HUES48 (cell line): ENCODE results near the gene KRT20.
"Not testable (repeated sequence)": the region's sequence is repeated elsewhere in the genome, so short reads cannot be mapped to it uniquely, and the experiment has no call there.

Experiments used
- H3K27ac ChIP-seq: one replicate; pipeline ENCODE4 v1.7.0; 2013; ENCODE audit warnings: low read depth, low read length, inconsistent platforms
- H3K27me3 ChIP-seq: 2 replicates; pipeline ENCODE4 v1.6.1; 2013; ENCODE audit warnings: mild to moderate bottlenecking, low read length; ENCODE audit not compliant: control insufficient read depth, insufficient read depth
- H3K36me3 ChIP-seq: 2 replicates; pipeline ENCODE4 v1.6.1; 2013; ENCODE audit warnings: low read length; ENCODE audit not compliant: control insufficient read depth, insufficient read depth
- H3K4me1 ChIP-seq: 2 replicates; pipeline ENCODE4 v1.6.1; 2013; ENCODE audit warnings: mild to moderate bottlenecking, low read length; ENCODE audit not compliant: control insufficient read depth, insufficient read depth
- H3K4me3 ChIP-seq: 2 replicates; pipeline ENCODE4 v1.5.1; 2013; ENCODE audit warnings: mild to moderate bottlenecking, low read depth, low read length
- H3K9ac ChIP-seq: 2 replicates; pipeline ENCODE4 v1.6.1; 2013; ENCODE audit warnings: mild to moderate bottlenecking, low read depth, low read length, moderate library complexity
- H3K9me3 ChIP-seq: 2 replicates; pipeline ENCODE4 v1.6.1; 2013; ENCODE audit warnings: low read length; ENCODE audit not compliant: control insufficient read depth, insufficient read depth

The KRT20 gene

DNA sequence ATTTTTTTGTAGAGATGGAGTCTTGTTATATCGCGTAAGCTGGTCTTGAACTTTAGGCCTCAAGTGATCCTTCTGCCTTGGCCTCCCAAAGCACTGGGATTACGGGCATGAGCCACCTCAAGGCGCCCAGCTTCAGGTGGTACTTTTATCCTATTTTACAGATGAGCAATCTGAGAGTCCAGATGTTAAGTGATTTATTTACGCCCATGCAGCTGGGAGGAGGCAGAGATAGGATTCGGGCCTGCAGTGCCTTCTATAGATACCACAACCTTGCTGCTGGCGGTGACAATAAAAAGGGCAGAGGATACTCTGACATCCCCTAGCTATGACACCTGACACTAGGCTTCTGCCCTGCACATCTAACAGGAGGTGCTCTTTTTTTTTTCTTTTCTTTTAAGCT lies 13.7 kb downstream of the KRT20 start:
- H3K4me3 ChIP-seq, result no peak overlapping the region
- H3K36me3 ChIP-seq, result no peaks in the 10 kb centered on the region
- no peaks in the 10 kb centered on the region for H3K27me3 ChIP-seq
- H3K27ac ChIP-seq, result no peak overlapping the region
- no peak overlapping the region for H3K9ac ChIP-seq
- peaks cover 21% of the 10 kb centered on the region for H3K4me1 ChIP-seq
- H3K9me3 ChIP-seq, result no peaks in the 10 kb centered on the region

DNA sequence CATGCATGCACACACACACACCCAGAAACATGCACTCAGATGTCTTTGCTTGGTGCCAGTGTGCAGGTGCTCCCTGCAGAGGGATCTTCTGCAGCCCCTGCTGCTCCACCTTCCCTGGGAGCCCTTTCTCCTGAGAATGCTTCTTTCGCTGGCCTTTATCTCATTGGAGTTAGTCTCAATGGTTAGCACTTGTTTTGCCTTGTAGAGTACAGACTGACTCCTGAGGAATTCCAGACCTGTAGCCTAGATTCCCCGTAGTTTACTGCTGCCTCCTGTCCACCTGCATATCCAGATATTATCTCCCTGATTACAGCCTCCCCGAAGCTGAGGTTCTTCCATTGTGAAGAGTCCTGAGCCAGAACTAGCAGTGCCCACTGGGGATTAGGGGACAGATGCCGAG lies 14.9 kb downstream of the KRT20 start:
- H3K4me1 ChIP-seq, result peaks cover 21% of the 10 kb centered on the region
- H3K4me3 ChIP-seq, result no peak overlapping the region
- H3K9ac ChIP-seq, result no peak overlapping the region
- H3K36me3 ChIP-seq, result no peaks in the 10 kb centered on the region
- H3K27me3 ChIP-seq, result no peaks in the 10 kb centered on the region
- no peaks in the 10 kb centered on the region for H3K9me3 ChIP-seq
- H3K27ac ChIP-seq, result no peak overlapping the region

DNA sequence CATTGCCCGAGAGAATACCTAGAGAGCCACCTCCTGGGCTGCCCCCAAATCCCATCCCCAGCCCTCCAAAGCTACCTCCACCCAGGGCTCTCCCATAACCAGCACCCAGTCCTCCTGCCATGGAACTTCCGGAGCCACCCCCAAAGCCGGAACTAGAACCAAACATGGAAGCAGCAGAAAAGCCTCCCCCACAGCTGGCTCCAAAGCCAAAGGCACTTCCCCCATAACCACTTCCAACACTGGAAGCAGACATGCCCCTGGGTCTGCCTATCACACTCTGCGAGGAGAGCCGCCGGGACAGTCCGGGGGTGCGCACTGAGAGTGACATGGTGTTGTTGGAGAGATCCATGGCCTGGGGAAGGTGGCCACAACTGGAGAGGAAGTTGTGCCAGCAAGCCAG lies 18.2 kb downstream of the KRT20 start, which contains the start of gene KRT12:
Gene KRT12, minus strand, starts transcription at position 386 of the 400 bp plus-strand sequence. Its CDS starts 37 bp downstream, at position 349.
- no peaks in the 10 kb centered on the region for H3K36me3 ChIP-seq
- H3K9me3 ChIP-seq, result no peaks in the 10 kb centered on the region
- H3K27me3 ChIP-seq, result no peaks in the 10 kb centered on the region
- H3K4me3 ChIP-seq, result no peak within 1 kb of the TSS
- H3K9ac ChIP-seq, result no peak within 1 kb of the TSS
- H3K4me1 ChIP-seq, result peaks cover 4% of the 10 kb centered on the region; the same call in 1 of the 2 replicates
- no peak within 1 kb of the TSS for H3K27ac ChIP-seq

DNA sequence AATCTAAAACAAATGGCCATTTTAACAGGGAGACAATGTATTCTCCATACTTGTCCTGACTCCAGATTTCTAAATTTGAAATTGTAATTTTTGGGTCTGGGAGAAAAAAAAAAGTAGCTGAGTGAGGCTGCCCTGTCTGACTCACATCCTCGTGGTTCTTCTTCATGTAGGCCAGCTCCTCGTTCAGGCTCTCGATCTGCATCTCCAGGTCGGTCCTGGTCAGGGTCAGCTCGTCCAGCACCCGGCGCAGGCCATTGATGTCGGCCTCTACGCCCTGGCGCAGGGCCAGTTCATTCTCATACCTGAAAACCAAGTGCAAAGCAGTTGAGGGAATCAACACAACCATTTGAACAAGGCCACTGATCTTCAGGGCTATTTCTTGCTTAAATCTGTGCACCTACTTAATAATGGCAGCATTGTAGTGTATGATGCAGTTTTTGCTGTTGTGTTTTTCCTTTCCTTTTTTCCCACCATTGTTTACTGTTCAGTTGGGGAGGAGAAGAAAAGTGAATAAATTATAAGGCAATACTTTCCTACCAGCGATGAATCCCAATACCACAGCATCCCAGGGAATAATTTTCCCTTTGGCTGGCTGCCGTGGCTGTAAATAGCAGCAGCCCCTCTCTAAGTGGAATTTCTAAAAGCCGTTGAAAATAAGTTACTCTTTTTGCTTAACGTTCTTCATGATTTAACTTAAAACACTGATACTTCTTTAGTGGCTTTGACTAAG lies 20.2 kb downstream of the KRT20 start:
- no peaks in the 10 kb centered on the region for H3K9me3 ChIP-seq
- no peak overlapping the region for H3K27ac ChIP-seq
- H3K4me3 ChIP-seq, result no peak overlapping the region
- H3K4me1 ChIP-seq, result peaks cover 4% of the 10 kb centered on the region; the same call in 1 of the 2 replicates
- no peaks in the 10 kb centered on the region for H3K27me3 ChIP-seq
- H3K9ac ChIP-seq, result no peak overlapping the region
- H3K36me3 ChIP-seq, result no peaks in the 10 kb centered on the region

DNA sequence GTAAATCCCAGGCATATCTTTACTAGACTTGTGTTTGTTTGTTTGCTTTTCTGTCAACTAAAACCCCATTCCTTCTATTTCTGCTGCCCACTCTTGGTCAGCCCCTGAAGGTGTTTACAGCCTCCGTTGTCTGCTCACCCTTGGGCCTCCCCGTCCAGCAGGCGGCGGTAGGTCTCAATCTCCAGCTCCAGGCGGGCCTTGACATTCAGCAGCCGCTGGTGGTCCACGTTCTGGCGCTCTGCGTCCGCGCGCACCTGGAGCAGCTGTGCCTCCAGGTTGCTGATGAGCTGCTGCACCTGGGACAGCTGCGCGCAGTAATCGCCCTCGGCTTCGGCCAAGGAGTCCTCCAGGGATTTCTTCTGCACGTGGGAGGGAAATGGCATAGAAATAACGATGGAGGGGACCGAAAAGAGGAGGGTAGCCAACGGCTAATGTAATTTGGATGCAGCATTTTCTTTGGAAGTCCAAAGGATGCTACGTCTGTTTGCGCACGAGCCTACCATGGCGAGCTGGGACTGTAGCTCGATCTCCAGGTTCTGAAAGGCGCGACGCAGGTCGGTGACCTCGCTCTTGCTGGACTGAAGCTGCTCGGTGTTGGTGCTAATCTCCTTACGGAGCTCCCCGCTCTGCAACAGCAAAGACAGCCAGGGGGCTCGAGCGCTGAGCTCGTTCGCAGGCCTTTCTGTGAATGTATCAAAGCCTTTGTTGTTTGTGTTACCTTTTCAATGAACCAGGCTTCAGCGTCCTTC lies 21.9 kb downstream of the KRT20 start:
- no peak overlapping the region for H3K9ac ChIP-seq
- H3K36me3 ChIP-seq, result no peaks in the 10 kb centered on the region
- no peaks in the 10 kb centered on the region for H3K9me3 ChIP-seq
- no peak overlapping the region for H3K4me3 ChIP-seq
- H3K4me1 ChIP-seq, result peaks cover 4% of the 10 kb centered on the region; the same call in 1 of the 2 replicates
- H3K27ac ChIP-seq, result no peak overlapping the region
- H3K27me3 ChIP-seq, result no peaks in the 10 kb centered on the region

DNA sequence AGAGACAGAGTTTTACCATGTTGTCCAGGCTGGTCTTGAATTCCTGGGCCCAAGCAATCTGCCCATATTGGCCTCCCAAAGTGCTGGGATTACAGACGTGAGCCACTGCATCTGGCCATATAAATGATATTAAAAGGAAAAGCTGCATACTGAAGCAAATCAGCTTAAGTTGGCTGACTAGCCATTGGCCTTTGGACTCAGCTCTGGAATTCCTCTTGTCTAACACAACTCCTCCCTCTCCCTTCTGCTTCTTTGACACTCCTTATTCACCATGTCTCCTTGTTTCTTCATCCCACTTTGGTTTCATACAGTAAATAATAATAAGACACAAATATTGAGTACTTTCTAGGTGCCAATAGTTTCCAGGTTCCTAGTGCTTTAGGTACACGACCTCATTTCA lies 25.5 kb downstream of the KRT20 start:
- H3K36me3 ChIP-seq, result no peaks in the 10 kb centered on the region

DNA sequence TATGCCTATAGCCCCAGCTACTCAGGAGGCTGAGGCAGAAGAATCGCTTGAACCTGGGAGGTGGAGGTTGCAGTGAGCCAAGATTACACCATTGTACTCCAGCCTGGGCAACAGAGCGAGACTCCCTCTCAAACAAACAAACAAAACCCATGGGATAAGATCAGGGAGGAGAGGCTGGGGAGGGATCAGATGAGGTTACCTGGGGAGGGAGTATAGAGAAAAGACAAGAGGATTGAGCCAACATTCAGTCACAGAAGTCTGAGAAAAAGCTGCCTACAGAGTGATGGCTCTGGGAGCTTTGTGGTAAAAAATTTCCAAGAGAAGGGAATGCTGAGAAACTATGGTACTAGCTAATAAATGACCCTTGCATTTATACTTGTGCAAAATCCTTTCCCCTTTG lies 26.4 kb downstream of the KRT20 start:
- not testable (repeated sequence) for H3K36me3 ChIP-seq, H3K9me3 ChIP-seq, H3K27me3 ChIP-seq, H3K9ac ChIP-seq, H3K27ac ChIP-seq, H3K4me3 ChIP-seq
- H3K4me1 ChIP-seq, result peaks cover 20% of the 10 kb centered on the region

More for the DNA sequence above, 25.5 kb downstream of the KRT20 start:
- no peaks in the 10 kb centered on the region for H3K27me3 ChIP-seq
- peaks cover 12% of the 10 kb centered on the region for H3K4me1 ChIP-seq
- H3K9ac ChIP-seq, result no peak overlapping the region
- no peak overlapping the region for H3K4me3 ChIP-seq
- no peak overlapping the region for H3K27ac ChIP-seq
- H3K9me3 ChIP-seq, result no peaks in the 10 kb centered on the region

DNA sequence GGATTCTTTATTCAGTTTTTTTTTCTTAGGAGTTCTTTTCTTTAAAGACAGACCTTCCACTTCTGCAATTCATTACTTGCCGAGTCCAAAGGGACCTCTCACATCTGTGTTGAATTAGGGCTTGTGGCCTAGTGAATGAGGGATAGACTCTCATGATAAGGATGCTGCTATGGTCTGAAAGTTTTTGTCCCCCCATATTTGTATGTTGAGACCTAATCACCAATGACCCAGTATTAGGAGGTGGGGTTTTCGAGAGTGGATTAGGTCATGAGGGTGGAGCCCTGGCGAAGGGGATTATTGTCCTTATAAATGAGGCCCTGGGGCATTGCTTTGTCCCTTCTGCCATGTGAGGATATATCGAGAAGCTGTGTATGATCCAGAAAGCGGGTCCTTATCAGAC lies 27.5 kb downstream of the KRT20 start:
- H3K27me3 ChIP-seq, result no peaks in the 10 kb centered on the region
- no peak overlapping the region for H3K4me3 ChIP-seq
- H3K27ac ChIP-seq, result no peak overlapping the region
- no peaks in the 10 kb centered on the region for H3K9me3 ChIP-seq
- no peak overlapping the region for H3K9ac ChIP-seq
- peaks cover 27% of the 10 kb centered on the region for H3K4me1 ChIP-seq
- no peaks in the 10 kb centered on the region for H3K36me3 ChIP-seq

DNA sequence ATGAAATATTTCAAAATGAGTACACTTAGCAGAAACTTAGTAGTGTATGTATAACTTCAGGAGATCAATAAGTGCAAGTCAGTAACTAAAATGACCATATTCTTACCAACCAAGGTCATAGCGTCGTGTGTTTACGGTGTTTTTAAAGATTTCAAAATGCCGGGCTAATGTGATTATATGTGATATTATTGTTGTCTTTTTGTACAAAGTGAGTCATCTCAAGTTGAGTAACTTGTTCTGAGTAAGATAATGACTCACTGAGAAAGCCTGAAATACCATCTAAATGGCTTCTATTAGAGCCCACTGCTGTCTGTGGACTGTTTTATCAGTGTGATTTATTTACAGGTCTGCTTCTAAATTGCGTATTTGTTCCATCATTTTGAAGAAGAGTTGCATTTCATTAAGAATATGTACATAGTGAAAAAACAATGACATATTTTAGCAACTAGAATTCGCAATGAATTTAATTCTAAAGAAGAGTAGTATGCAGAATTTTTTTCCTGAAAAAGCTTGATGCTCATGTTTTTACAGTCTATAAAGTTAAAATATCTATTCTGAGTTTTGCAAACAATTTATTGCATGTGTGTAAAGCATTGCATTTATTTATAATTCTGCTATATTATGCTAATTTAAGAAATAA lies 30.7 kb downstream of the KRT20 start:
- Histone ChIP-seq H3K4me3 (no peak overlapping the region), H3K4me1 (peaks cover 32% of the 10 kb centered on the region), H3K27me3 (no peaks in the 10 kb centered on the region), H3K9me3 (no peaks in the 10 kb centered on the region), H3K9ac (no peak overlapping the region), H3K36me3 (no peaks in the 10 kb centered on the region), H3K27ac (no peak overlapping the region)

DNA sequence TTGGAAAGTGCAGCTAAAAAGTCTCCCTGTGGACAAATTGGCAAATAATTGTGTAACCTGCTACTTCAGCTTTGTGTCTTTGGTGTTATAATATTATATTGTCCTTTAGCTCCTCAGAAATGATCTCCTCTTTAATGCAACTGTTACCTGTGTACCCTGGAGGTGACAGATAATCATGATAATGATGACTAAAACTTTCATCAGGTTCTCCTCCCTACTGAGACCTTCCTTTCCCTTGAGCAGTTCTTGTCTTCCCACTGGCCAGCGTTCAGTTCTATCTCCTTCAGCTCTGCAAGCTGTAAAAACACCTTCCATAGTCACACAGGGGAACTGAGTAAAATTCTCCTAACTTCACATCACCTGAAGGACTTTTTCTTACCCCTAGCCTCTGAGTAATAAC lies 32.7 kb downstream of the KRT20 start:
- H3K9ac ChIP-seq, result no peak overlapping the region
- no peaks in the 10 kb centered on the region for H3K27me3 ChIP-seq
- no peaks in the 10 kb centered on the region for H3K9me3 ChIP-seq
- no peak overlapping the region for H3K4me3 ChIP-seq
- H3K36me3 ChIP-seq, result no peaks in the 10 kb centered on the region
- H3K4me1 ChIP-seq, result peaks cover 27% of the 10 kb centered on the region
- no peak overlapping the region for H3K27ac ChIP-seq
